ENCODE data around the gene PROS1.
"Not testable (repeated sequence)": the region's sequence is repeated elsewhere in the genome, so short reads cannot be mapped to it uniquely, and the experiment has no call there.

The PROS1 gene

DNA sequence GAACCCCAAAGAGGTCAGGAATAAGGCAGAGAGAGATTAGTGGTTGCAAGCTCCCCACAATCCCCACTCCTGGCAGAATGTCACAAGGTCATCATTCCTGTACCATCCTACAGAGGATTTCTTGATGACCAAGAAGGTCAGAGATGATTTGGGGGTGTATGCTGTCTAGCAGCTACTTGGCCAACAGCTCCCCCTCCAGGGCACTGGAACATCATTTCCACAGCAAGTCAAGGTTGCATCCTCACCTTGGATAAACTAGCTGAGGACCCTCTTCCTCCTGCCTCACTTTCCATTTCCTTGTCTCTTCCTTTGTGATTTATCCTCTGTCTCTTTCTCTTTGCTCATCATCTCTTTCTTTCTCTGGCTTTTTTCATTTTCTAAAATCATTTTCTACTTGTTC lies 106.3 kb downstream of the PROS1 start:
- DNase-seq, result peak; percentile 78

GRCh38 chr3:93861017-93861416 lies 112.7 kb downstream of the PROS1 start:
- DNase-seq, result no peak

DNA sequence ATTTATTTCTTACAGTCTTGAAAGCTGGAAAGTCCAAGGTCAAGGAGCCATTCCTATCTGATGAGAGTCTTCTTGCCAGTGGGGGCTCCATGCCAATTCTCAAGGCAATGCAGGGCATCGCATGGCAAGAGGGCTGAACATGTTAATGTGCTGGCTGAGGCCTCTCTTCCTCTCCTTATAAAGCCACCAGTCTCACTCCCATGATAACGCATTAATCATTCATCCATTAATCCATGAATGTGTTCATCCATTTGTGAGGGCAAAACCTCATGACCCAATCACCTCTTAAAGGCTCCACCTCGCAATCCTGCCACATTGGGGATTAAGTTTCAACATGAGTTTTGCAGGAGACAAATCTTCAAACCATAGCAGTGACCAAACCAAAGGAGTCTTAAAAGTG lies 118.3 kb downstream of the PROS1 start:
- DNase-seq, result no peak

- DNase-seq, result not testable (repeated sequence)
These were observed 121.5 kb downstream of the PROS1 start for GRCh38 chr3:93852228-93852627.

DNA sequence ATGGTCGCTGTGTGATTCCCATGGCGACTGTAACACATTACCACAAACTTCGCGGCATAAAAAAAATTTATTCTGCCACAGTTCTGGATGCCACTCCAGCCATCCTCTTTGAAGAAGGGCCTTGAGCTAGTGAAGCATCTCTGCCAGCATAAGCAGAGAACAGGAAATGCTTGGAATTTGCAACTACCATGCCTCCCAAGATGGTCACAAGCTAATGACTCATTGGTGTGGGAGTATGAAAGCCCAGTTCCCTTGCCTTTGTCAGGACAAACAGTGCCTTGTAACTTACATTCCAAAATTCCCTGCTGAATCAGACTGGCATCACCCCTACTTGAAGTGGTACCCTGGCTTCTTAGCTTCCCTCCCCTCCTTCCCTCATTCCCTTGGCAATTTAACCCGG lies 129.7 kb downstream of the PROS1 start:
- DNase-seq, result no peak

DNA sequence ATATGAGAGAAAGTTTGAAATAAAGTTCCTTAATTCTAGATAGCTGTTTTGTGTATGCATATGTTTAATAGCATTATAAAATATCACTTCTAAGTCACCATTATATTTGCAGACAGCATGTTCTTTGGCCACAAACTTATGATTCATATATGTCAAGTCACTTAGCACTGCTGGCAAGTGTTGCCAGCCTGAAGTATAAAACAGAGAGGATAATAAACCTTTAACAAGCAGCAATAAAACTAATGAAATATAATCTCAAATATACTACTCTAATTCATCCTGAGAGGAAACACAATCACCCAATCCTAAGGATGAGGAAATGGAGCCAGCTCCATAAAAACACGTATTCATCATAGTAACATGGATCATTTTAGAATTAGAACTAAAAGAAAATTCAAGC lies 134.5 kb downstream of the PROS1 start:
- not testable (repeated sequence) for DNase-seq
